ENCODE results near the gene SUCLG2.

DNA sequence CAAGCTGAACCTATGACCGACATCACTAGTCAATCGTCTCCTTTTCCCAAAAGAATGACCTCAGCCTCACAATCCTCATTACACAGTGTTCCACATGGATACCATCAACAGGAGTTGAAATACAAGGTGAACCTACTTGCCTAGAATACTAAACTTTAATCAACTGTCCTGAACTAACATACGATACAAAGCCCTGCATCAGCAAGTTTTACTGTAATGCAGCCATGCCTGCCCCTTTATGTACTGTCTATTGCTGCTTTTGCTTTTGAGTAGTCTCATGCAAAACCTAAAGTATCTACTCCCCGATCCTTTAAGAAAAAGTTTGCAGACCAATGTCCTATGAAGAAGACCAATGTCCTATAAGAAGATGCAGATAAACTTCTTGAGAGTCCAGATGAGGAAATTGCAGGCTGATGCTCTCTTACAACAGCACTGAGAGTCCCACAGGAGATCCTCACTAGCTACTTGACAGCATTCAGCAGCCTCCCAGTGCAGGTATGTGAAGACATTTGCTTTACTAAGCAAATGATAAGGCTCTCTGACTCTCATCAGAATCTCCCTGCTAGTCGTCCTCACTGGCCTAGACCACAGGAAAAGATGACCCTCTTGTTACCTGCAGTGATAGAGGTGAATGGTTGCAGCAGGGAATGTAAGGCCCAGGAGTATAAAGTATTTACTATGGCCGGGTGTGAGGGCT, 23.6 kb downstream of the SUCLG2 start:
- no peak for TF ChIP-seq EZH2 (IDR thresholded peaks at IDR 0.05; ENCODE audit: low read length, missing control alignments)
- TF ChIP-seq, protein P1, sequence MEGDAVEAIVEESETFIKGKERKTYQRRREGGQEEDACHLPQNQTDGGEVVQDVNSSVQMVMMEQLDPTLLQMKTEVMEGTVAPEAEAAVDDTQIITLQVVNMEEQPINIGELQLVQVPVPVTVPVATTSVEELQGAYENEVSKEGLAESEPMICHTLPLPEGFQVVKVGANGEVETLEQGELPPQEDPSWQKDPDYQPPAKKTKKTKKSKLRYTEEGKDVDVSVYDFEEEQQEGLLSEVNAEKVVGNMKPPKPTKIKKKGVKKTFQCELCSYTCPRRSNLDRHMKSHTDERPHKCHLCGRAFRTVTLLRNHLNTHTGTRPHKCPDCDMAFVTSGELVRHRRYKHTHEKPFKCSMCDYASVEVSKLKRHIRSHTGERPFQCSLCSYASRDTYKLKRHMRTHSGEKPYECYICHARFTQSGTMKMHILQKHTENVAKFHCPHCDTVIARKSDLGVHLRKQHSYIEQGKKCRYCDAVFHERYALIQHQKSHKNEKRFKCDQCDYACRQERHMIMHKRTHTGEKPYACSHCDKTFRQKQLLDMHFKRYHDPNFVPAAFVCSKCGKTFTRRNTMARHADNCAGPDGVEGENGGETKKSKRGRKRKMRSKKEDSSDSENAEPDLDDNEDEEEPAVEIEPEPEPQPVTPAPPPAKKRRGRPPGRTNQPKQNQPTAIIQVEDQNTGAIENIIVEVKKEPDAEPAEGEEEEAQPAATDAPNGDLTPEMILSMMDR (conservative IDR thresholded peaks at IDR 0.05 in 1 of 2, IDR thresholded peaks at IDR 0.05 in 1 of 2; ENCODE audit: low read depth in 1 of 2, low read length in 2 of 2): no peak
